Coronary artery (tissue), 2 donors: ENCODE measurements around the gene CACNA1I.

Experiments
- DNase-seq: peaks from one replicate; pipeline ENCODE4 v3.0.0-alpha.2; 2017; ENCODE audit warnings: low spot score
- H3K27ac ChIP-seq, 2 donors: fragments of 200-600 bp; sonication (generic); one replicate each; pipeline ENCODE4 v1.5.1; 2016 to 2019
- H3K4me3 ChIP-seq: fragments of 200-600 bp; sonication (generic); 2 replicates; pipeline ENCODE4 v1.5.1; 2016; ENCODE audit warnings: mild to moderate bottlenecking, moderate library complexity
- CTCF ChIP-seq: fragments of 200-600 bp; sonication (generic); IDR thresholded peaks from one replicate; pipeline ENCODE4 v1.5.1; 2019; ENCODE audit warnings: antibody characterized with exemption

CACNA1I gene

GRCh38 chr22:39530692-39531331 is 39.7 kb upstream of the CACNA1I start:
- H3K27ac ChIP-seq, result no peak overlapping the region
- peak overlapping the region; percentile 97 for H3K4me3 ChIP-seq
- TF ChIP-seq CTCF, result no peak

GRCh38 chr22:39532215-39533073 is 38.1 kb upstream of the CACNA1I start, which contains the start of gene RPS19BP1:
Gene RPS19BP1 (minus strand): TSS chr22:39532748. CDS start chr22:39532738, 10 bp downstream.
- peak; percentile 99 for DNase-seq
- peak within 1 kb of the TSS; percentile 81 to 92 for H3K27ac ChIP-seq
- H3K4me3 ChIP-seq, result peak within 1 kb of the TSS; percentile 97
- no peak for TF ChIP-seq CTCF

More at GRCh38 chr22:39530692-39531331, 39.7 kb upstream of the CACNA1I start:
- no peak for DNase-seq

GRCh38 chr22:39534092-39534506 is 36.5 kb upstream of the CACNA1I start:
- H3K4me3 ChIP-seq, result no peak overlapping the region
- TF ChIP-seq CTCF, result no peak
- H3K27ac ChIP-seq, result peak overlapping the region in 1 of 2 donors; percentile 35
- DNase-seq, result no peak

GRCh38 chr22:39534591-39535356 is 35.8 kb upstream of the CACNA1I start:
- TF ChIP-seq CTCF, result peak; percentile 96
- peak overlapping the region; percentile 39 for H3K4me3 ChIP-seq
- DNase-seq, result no peak
- peak overlapping the region in 1 of 2 donors; percentile 35 for H3K27ac ChIP-seq

DNA sequence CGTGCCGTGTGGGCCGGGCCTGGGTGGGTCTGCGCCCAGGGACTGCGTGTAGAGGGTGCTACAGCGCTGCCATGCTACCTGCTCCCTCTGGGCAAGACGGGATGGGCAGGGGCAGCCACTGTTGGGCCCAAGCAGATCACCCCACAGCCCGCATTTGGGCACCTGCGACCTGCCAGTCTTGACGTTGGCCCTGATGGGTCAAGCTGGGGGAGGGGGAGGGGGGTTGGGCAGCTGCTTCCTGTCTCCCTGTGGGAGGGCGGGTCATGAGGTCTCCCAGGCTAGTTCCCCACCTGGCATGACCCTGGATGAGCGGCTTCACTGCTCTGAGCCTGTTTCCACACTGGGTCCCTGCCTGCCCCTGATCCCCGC is 35.2 kb upstream of the CACNA1I start:
- H3K27ac ChIP-seq, result no peak overlapping the region
- no peak for DNase-seq
- no peak for TF ChIP-seq CTCF
- H3K4me3 ChIP-seq, result no peak overlapping the region

- no peak for DNase-seq
- no peak for TF ChIP-seq CTCF
- no peak overlapping the region for H3K4me3 ChIP-seq
Measured at GRCh38 chr22:39535831-39536449, 34.6 kb upstream of the CACNA1I start.

More at GRCh38 chr22:39535831-39536449, 34.6 kb upstream of the CACNA1I start:
- no peak overlapping the region for H3K27ac ChIP-seq
